IMR-90 (cell line): ENCODE measurements around the gene CAMTA2. TPM values are rescaled to one million over a fixed set of nuclear protein-coding genes. Genes with fewer than 3 reads are reported as not detected.

ENCODE experiments used
- ATAC-seq: fragments of 200-7000 bp; cut with Tn5 transposase; 2 replicates; pipeline ENCODE4 v1.9.1; 2020; ENCODE audit warnings: low read depth, mild to moderate bottlenecking, moderate library complexity
- BruUV-seq: library from RNA; stranded (reverse); fragments of 400-500 nt; replicated peaks from 2 replicates; lab custom pipeline; 2021; lab: Mats Ljungman, UMichigan
- CTCF ChIA-PET: fragments of 300-600 bp; formaldehyde crosslinking; extraction: SDS; loops from one replicate; lab custom pipeline; 2021; ENCODE audit warnings: antibody characterized with exemption; lab: Yijun Ruan, JAX
- POLR2A ChIA-PET: fragments of 300-600 bp; sonication (Branson Sonifier 250); formaldehyde crosslinking; loops from one replicate; lab custom pipeline; 2022; ENCODE audit warnings: antibody characterized with exemption; ENCODE audit not compliant: unreplicated experiment; lab: Charles Lee
- DNase-seq: peaks from one replicate; pipeline ENCODE4 v3.0.0; 2013
- H2AFZ ChIP-seq: replicated peaks from 2 replicates; pipeline ENCODE3; 2013; ENCODE audit warnings: low read length, mild to moderate bottlenecking; ENCODE audit not compliant: poor library complexity
- H2AK5ac ChIP-seq: 2 replicates; pipeline ENCODE4 v1.6.1; 2013; ENCODE audit warnings: low read depth, low read length, inconsistent platforms
- H2AK9ac ChIP-seq: replicated peaks from 2 replicates; pipeline ENCODE3; 2013; ENCODE audit warnings: mild to moderate bottlenecking, low read depth, low read length, moderate library complexity; ENCODE audit not compliant: poor library complexity
- H2BK120ac ChIP-seq: 2 replicates; pipeline ENCODE4 v1.6.1; 2013; ENCODE audit warnings: low read depth, low read length, inconsistent platforms
- H2BK15ac ChIP-seq: 3 replicates; pipeline ENCODE4 v1.6.1; 2013; ENCODE audit warnings: low read depth, low read length, inconsistent platforms
- H2BK20ac ChIP-seq: 2 replicates; pipeline ENCODE4 v1.6.1; 2013; ENCODE audit warnings: low read depth, mild to moderate bottlenecking, inconsistent platforms, low read length, moderate library complexity
- H2BK5ac ChIP-seq: 2 replicates; pipeline ENCODE4 v1.6.1; 2013; ENCODE audit warnings: mild to moderate bottlenecking, low read depth, low read length, inconsistent platforms; ENCODE audit not compliant: poor library complexity, severe bottlenecking
- H3K14ac ChIP-seq: replicated peaks from 2 replicates; pipeline ENCODE4 v1.6.1; 2013; ENCODE audit warnings: low read depth, low read length, inconsistent platforms
- H3K18ac ChIP-seq: 2 replicates; pipeline ENCODE4 v1.6.1; 2013; ENCODE audit warnings: low read depth, low read length, control low read depth
- H3K23ac ChIP-seq: 2 replicates; pipeline ENCODE4 v1.6.1; 2013; ENCODE audit warnings: low read depth, low read length, inconsistent platforms
- H3K27ac ChIP-seq: 2 replicates; pipeline ENCODE4 v1.5.1; 2013; ENCODE audit warnings: mild to moderate bottlenecking, control low read depth, low read length; ENCODE audit not compliant: insufficient read depth
- H3K27me3 ChIP-seq: 2 replicates; pipeline ENCODE4 v1.6.1; 2013; ENCODE audit warnings: low read length; ENCODE audit not compliant: control insufficient read depth, insufficient read depth
- H3K36me3 ChIP-seq: 2 replicates; pipeline ENCODE4 v1.6.1; 2013; ENCODE audit warnings: low read length, mixed read lengths; ENCODE audit not compliant: control insufficient read depth, insufficient read depth
- H3K4ac ChIP-seq: 2 replicates; pipeline ENCODE4 v1.6.1; 2013; ENCODE audit warnings: low read depth, low read length, inconsistent platforms
- H3K4me1 ChIP-seq: 2 replicates; pipeline ENCODE4 v1.6.1; 2013; ENCODE audit warnings: low read length, mixed read lengths; ENCODE audit not compliant: control insufficient read depth, insufficient read depth
- H3K4me2 ChIP-seq: 2 replicates; pipeline ENCODE4 v1.6.1; 2013; ENCODE audit warnings: low read depth, mild to moderate bottlenecking, control low read depth, low read length, moderate library complexity
- H3K4me3 ChIP-seq: 2 replicates; pipeline ENCODE4 v1.5.1; 2013; ENCODE audit warnings: low read depth, mild to moderate bottlenecking, control low read depth, low read length, moderate library complexity; ENCODE audit not compliant: insufficient read depth
- H3K56ac ChIP-seq: 2 replicates; pipeline ENCODE4 v1.6.1; 2013; ENCODE audit warnings: low read length, inconsistent platforms; ENCODE audit not compliant: insufficient read depth; ENCODE audit errors: extremely low read depth
- H3K79me1 ChIP-seq, 2 experiments: 2 replicates each; pipeline ENCODE4 v1.6.1; 2013; ENCODE audit warnings: low read length in 2 of 2, inconsistent platforms in 1 of 2, low read depth in 1 of 2
- H3K9ac ChIP-seq: 2 replicates; pipeline ENCODE4 v1.6.1; 2013; ENCODE audit warnings: low read depth, low read length, control low read depth
- H3K9me1 ChIP-seq: 2 replicates; pipeline ENCODE4 v1.6.1; 2013; ENCODE audit warnings: low read length, inconsistent platforms; ENCODE audit not compliant: insufficient read depth
- H3K9me3 ChIP-seq: 2 replicates; pipeline ENCODE4 v1.6.1; 2013; ENCODE audit warnings: low read length; ENCODE audit not compliant: control insufficient read depth, insufficient read depth
- H4K20me1 ChIP-seq: 2 replicates; pipeline ENCODE4 v1.6.1; 2013; ENCODE audit warnings: low read length, inconsistent platforms; ENCODE audit not compliant: insufficient read depth
- H4K5ac ChIP-seq: 2 replicates; pipeline ENCODE4 v1.6.1; 2013; ENCODE audit warnings: mild to moderate bottlenecking, low read depth, low read length, control low read depth
- H4K8ac ChIP-seq, 2 experiments: 2 replicates each; pipeline ENCODE4 v1.6.1; 2013; ENCODE audit warnings: low read depth in 2 of 2, low read length in 2 of 2, control low read depth in 1 of 2, inconsistent platforms in 1 of 2
- H4K91ac ChIP-seq: 2 replicates; pipeline ENCODE4 v1.6.1; 2013; ENCODE audit warnings: low read depth, low read length, inconsistent platforms; ENCODE audit not compliant: insufficient read depth
- BHLHE40 ChIP-seq: fragments of 150-350 bp; IDR thresholded peaks from 2 replicates; pipeline ENCODE4 v1.6.1; 2016; ENCODE audit warnings: mild to moderate bottlenecking, low read depth, low read length
- CEBPB ChIP-seq: IDR thresholded peaks from 2 replicates; pipeline ENCODE4 v1.6.1; 2012; ENCODE audit warnings: low read depth, low read length, improper control_type of control experiment
- CHD1 ChIP-seq: IDR thresholded peaks from 2 replicates; pipeline ENCODE4 v1.6.1; 2012; ENCODE audit warnings: low read depth, low read length, improper control_type of control experiment
- FOS ChIP-seq: fragments of 150-350 bp; IDR thresholded peaks from 2 replicates; pipeline ENCODE4 v1.6.1; 2016; ENCODE audit warnings: low read depth, low read length
- MAFK ChIP-seq: IDR thresholded peaks from 2 replicates; pipeline ENCODE4 v1.6.1; 2012; ENCODE audit warnings: low read depth, low read length, improper control_type of control experiment
- MAZ ChIP-seq: IDR thresholded peaks from 2 replicates; pipeline ENCODE4 v1.6.1; 2012; ENCODE audit warnings: low read depth, mild to moderate bottlenecking, low read length, improper control_type of control experiment, moderate library complexity, borderline replicate concordance
- MXI1 ChIP-seq: IDR thresholded peaks from 2 replicates; pipeline ENCODE4 v1.6.1; 2012; ENCODE audit warnings: low read depth, mild to moderate bottlenecking, low read length, moderate library complexity, borderline replicate concordance
- NFE2L2 ChIP-seq: fragments of 150-350 bp; IDR thresholded peaks from 2 replicates; pipeline ENCODE4 v1.6.1; 2016; ENCODE audit warnings: low read depth, mild to moderate bottlenecking, low read length
- POLR2A ChIP-seq: IDR thresholded peaks from 2 replicates; pipeline ENCODE4 v1.6.1; 2012; ENCODE audit warnings: mild to moderate bottlenecking, low read depth, low read length
- RAD21 ChIP-seq: IDR thresholded peaks from 2 replicates; pipeline ENCODE4 v1.6.1; 2012; ENCODE audit warnings: low read length, improper control_type of control experiment
- RCOR1 ChIP-seq: IDR thresholded peaks from 2 replicates; pipeline ENCODE4 v1.6.1; 2012; ENCODE audit warnings: mild to moderate bottlenecking, low read length, improper control_type of control experiment; ENCODE audit not compliant: insufficient replicate concordance
- RFX5 ChIP-seq: IDR thresholded peaks from 2 replicates; pipeline ENCODE4 v1.8.0; 2012; ENCODE audit warnings: low read depth, mild to moderate bottlenecking, low read length, moderate library complexity
- SMC3 ChIP-seq: fragments of 150-350 bp; IDR thresholded peaks from 2 replicates; pipeline ENCODE4 v1.6.1; 2016; ENCODE audit warnings: low read depth, mild to moderate bottlenecking, antibody characterized with exemption, low read length, moderate library complexity
- WGBS, 2 experiments: methylation state at CpG; one replicate each; pipeline versions ENCODE4 v1.1.5 to v1.1.7; 2013; ENCODE audit warnings: missing lambda C conversion rate in 2 of 2; ENCODE audit not compliant: insufficient read length in 1 of 2; ENCODE audit errors: extremely low coverage in 2 of 2; 5-methylcytosine and 5-hydroxymethylcytosine counted together
- dilution Hi-C: fragments of 300-500 bp; cut with HindIII; formaldehyde crosslinking; loops from one replicate; pipeline ENCODE4 v1.14.3; 2018; ENCODE audit warnings: low sequenced_read_pairs; ENCODE audit not compliant: unreplicated experiment
- in situ Hi-C: fragments of 300-500 bp; cut with MboI; formaldehyde crosslinking; loops from 3 replicates; pipeline ENCODE4 v1.14.3; 2019; ENCODE audit warnings: low sequenced_read_pairs, inconsistent platforms, mixed read lengths
- intact Hi-C: fragments of 100-400 bp; cut with micrococcal nuclease; formaldehyde crosslinking; loops from 2 replicates; pipeline ENCODE4 v1.10.0; 2022
- polyA plus RNA-seq, 3 experiments: library from polyadenylated mRNA; depleted of rRNA; stranded (reverse); fragments of >200 nt; gene quantifications; 2 replicates each; pipeline ENCODE4 v1.2.3, GENCODE V29; 2012; ENCODE audit warnings: low replicate concordance in 1 of 3
- total RNA-seq: library from RNA; depleted of rRNA; stranded (reverse); fragments of >200 nt; gene quantifications from 2 replicates; pipeline ENCODE4 v1.2.3, GENCODE V29; 2012
- TF ChIP-seq, protein P1 (sequence below): fragments of 150-350 bp; IDR thresholded peaks from 2 replicates; pipeline ENCODE4 v1.6.1; 2016; ENCODE audit warnings: low read depth, mild to moderate bottlenecking, low read length, moderate library complexity, borderline replicate concordance
- TF ChIP-seq, protein P2 (sequence below): conservative IDR thresholded peaks from 2 replicates; pipeline ENCODE4 v1.5.1; 2012; ENCODE audit warnings: mild to moderate bottlenecking, low read depth, low read length, improper control_type of control experiment
- TF ChIP-seq, protein P3 (sequence below): fragments of 150-350 bp; IDR thresholded peaks from 2 replicates; pipeline ENCODE4 v1.6.1; 2017; ENCODE audit warnings: mild to moderate bottlenecking, antibody characterized with exemption, low read length, low read depth

The CAMTA2 gene
- total and polyA plus RNA-seq, 2 of the 4 experiments (the other 2 are of a cell fraction): 1.4 to 54.7 TPM

DNA sequence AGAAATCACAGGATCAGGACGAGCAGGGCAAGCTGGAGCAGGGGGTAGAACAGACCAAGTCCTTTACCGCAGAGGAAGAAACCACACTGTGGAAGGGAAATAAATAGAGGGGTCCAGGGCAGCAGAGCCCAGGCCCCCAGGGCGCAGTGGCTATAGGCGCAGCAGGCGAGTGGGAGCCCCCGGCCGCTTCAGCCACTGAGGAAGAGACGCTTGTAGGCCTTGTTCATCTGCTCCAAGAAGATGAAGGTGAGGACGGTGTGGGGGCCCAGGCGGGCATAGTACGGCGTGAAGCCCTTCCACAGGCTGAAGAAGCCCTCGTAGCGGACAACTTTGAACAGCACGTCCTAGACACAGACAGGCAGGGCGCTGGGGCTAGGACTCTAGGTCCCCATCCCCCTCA lies 49.9 kb downstream of the CAMTA2 start:
- WGBS, 2 experiments: 90% methylated on average over 2 of the region's 16 CpGs; no CpG with 5 or more reads in 1 of the 2 experiments
- no peaks in the 10 kb centered on the region for H3K27me3 ChIP-seq

More for the DNA sequence above, 49.9 kb downstream of the CAMTA2 start:
- H4K20me1 ChIP-seq: peaks cover 13% of the 10 kb centered on the region; the same call in 1 of the 2 replicates
- in situ Hi-C loops (no loop called here), dilution Hi-C loops (no loop called here), intact Hi-C loops (no loop called here)
- no peaks in the 10 kb centered on the region for H3K9me3 ChIP-seq
- no peak overlapping the region for H4K5ac ChIP-seq
- no peak overlapping the region for H2BK15ac ChIP-seq
- H3K14ac ChIP-seq: no peak overlapping the region
- no peak for ATAC-seq
- H3K36me3 ChIP-seq: peaks cover 22% of the 10 kb centered on the region
- no peak overlapping the region for H3K9ac ChIP-seq
- H2AFZ ChIP-seq: no peak overlapping the region
- no peak overlapping the region for H2BK120ac ChIP-seq
- H2BK5ac ChIP-seq: no peak overlapping the region
- H3K18ac ChIP-seq: no peak overlapping the region
- no peak overlapping the region for H3K27ac ChIP-seq
- peaks cover 17% of the 10 kb centered on the region for H3K9me1 ChIP-seq
- ChIA-PET CTCF (no interaction called here), POLR2A (no interaction called here)
- no peak overlapping the region for H2BK20ac ChIP-seq
- no peak overlapping the region for H2AK5ac ChIP-seq
- no peak overlapping the region for H3K56ac ChIP-seq
- TF ChIP-seq, protein P1, sequence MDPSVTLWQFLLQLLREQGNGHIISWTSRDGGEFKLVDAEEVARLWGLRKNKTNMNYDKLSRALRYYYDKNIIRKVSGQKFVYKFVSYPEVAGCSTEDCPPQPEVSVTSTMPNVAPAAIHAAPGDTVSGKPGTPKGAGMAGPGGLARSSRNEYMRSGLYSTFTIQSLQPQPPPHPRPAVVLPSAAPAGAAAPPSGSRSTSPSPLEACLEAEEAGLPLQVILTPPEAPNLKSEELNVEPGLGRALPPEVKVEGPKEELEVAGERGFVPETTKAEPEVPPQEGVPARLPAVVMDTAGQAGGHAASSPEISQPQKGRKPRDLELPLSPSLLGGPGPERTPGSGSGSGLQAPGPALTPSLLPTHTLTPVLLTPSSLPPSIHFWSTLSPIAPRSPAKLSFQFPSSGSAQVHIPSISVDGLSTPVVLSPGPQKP: no peak
- TF ChIP-seq CEBPB (no peak), MAZ (no peak), POLR2A (no peak), RFX5 (no peak), CHD1 (no peak), FOS (no peak), MXI1 (no peak), MAFK (no peak), BHLHE40 (no peak), SMC3 (no peak), NFE2L2 (no peak), RCOR1 (no peak), RAD21 (no peak)
- TF ChIP-seq, protein P2, sequence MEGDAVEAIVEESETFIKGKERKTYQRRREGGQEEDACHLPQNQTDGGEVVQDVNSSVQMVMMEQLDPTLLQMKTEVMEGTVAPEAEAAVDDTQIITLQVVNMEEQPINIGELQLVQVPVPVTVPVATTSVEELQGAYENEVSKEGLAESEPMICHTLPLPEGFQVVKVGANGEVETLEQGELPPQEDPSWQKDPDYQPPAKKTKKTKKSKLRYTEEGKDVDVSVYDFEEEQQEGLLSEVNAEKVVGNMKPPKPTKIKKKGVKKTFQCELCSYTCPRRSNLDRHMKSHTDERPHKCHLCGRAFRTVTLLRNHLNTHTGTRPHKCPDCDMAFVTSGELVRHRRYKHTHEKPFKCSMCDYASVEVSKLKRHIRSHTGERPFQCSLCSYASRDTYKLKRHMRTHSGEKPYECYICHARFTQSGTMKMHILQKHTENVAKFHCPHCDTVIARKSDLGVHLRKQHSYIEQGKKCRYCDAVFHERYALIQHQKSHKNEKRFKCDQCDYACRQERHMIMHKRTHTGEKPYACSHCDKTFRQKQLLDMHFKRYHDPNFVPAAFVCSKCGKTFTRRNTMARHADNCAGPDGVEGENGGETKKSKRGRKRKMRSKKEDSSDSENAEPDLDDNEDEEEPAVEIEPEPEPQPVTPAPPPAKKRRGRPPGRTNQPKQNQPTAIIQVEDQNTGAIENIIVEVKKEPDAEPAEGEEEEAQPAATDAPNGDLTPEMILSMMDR: no peak
- TF ChIP-seq, protein P3, sequence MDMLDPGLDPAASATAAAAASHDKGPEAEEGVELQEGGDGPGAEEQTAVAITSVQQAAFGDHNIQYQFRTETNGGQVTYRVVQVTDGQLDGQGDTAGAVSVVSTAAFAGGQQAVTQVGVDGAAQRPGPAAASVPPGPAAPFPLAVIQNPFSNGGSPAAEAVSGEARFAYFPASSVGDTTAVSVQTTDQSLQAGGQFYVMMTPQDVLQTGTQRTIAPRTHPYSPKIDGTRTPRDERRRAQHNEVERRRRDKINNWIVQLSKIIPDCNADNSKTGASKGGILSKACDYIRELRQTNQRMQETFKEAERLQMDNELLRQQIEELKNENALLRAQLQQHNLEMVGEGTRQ: no peak
- no peak overlapping the region for H3K4me3 ChIP-seq
- no peak for DNase-seq
- peaks cover 14% of the 10 kb centered on the region for H3K4me1 ChIP-seq
- no TSS peak for BruUV-seq
- no peak overlapping the region for H4K91ac ChIP-seq
- H3K4ac ChIP-seq: no peak overlapping the region
- H4K8ac ChIP-seq: no peak overlapping the region
- no peak overlapping the region for H3K23ac ChIP-seq
- no peak overlapping the region for H2AK9ac ChIP-seq
- H3K4me2 ChIP-seq: no peak overlapping the region
- peaks cover 17 to 37% of the 10 kb centered on the region in 2 experiments; a peak in 3 of 4 replicates for H3K79me1 ChIP-seq
